Ovary (tissue), 9 donors: Measurements from ENCODE around the gene SCN2B. TPM values are rescaled to one million over a fixed set of nuclear protein-coding genes. Genes with fewer than 3 reads are reported as not detected.

Source experiments
- DNase-seq, 5 donors: peaks; one replicate each; pipeline ENCODE4 v3.0.0-alpha.2; 2019 to 2020
- H3K27ac ChIP-seq, 2 donors: fragments of 200-600 bp; one replicate each; pipeline versions ENCODE4 v1.5.1 to v1.8.0; 2019 to 2022
- H3K27me3 ChIP-seq: fragments of 200-600 bp; one replicate; pipeline ENCODE4 v1.8.0; 2022
- H3K36me3 ChIP-seq: fragments of 200-600 bp; sonication (generic); one replicate; pipeline ENCODE4 v1.5.1; 2019
- H3K4me1 ChIP-seq: one replicate; pipeline ENCODE4 v1.8.1; 2013; ENCODE audit warnings: mild to moderate bottlenecking, moderate library complexity; ENCODE audit not compliant: insufficient read depth
- H3K4me3 ChIP-seq: fragments of 200-600 bp; sonication (generic); one replicate; pipeline ENCODE4 v1.5.1; 2017
- H3K9me3 ChIP-seq, 2 donors: fragments of 200-600 bp in 1 of 2; sonication (generic) in 1 of 2; one replicate each; pipeline versions ENCODE4 v1.5.1 to v1.8.1; 2013 to 2019; ENCODE audit warnings: mild to moderate bottlenecking in 1 of 2, moderate library complexity in 1 of 2
- CTCF ChIP-seq, 3 donors: fragments of 450-650 bp in 2 of 3; fragments of 200-600 bp in 1 of 3; IDR thresholded peaks; one replicate each; pipeline versions ENCODE4 v1.5.1 to v1.8.0; 2016 to 2022; ENCODE audit warnings: antibody characterized with exemption in 3 of 3, mild to moderate bottlenecking in 1 of 3
- EP300 ChIP-seq: sonication (generic); formaldehyde crosslinking; IDR thresholded peaks from one replicate; pipeline ENCODE4 v1.6.1; 2017; ENCODE audit warnings: antibody characterized with exemption
- POLR2A ChIP-seq: fragments of 450-650 bp; IDR thresholded peaks from one replicate; pipeline ENCODE4 v1.6.1; 2017; ENCODE audit warnings: antibody characterized with exemption, mild to moderate bottlenecking, moderate library complexity
- WGBS, 3 donors: extraction: QIAGEN DNeasy Blood & Tissue Kit in 1 of 3; methylation state at CpG; one replicate each; pipeline versions ENCODE4 v1.1.5 to v1.1.7; 2013 to 2017; 5-methylcytosine and 5-hydroxymethylcytosine counted together
- intact Hi-C, 4 donors: fragments of 100-400 bp; cut with DNase I; formaldehyde crosslinking; loops; one replicate each; pipeline versions ENCODE4 v1.11.0 to v1.15.1; 2022 to 2023
- polyA plus RNA-seq, 2 donors: library from polyadenylated mRNA; stranded (reverse); fragments of 200-250 nt in 1 of 2; fragments of 350-450 nt in 1 of 2; fragmentation: Illumina TruSeq in 1 of 2; extraction: RNeasy Lipid Tissue Mini Kit (QIAGEN cat#74804) in 1 of 2; gene quantifications; one replicate each; pipeline ENCODE4 v1.2.3, GENCODE V29; 2013 to 2014
- total RNA-seq, 7 donors: library from RNA; depleted of rRNA in 2 of 7; stranded (reverse); fragments of >200 nt in 2 of 7; fragmentation: NEBNext Ultra II Directional in 3 of 7; extraction: Animal tissue kit (Norgen Biotek cat#: 25700) in 3 of 7; gene quantifications; one replicate each; pipeline versions ENCODE4 v1.1.0 to v1.2.4, GENCODE V29; 2016 to 2023
- donor health status: DM: no; HTN: no; CAD: no; lungs with moderate emphysema.
- donor health status: DM: no; HTN: no; CAD: no.
- donor health status: Bipolar disorder and iron deficiency.
- donor health status: DM: yes; HTN: yes; CAD: no.
- donor health status: DM: no; HTN: no; CAD: no.
- donor health status: DM: yes; HTN: yes; CAD: no.

The SCN2B gene
- total and polyA plus RNA-seq, 9 donors = 0.11 to 2.1 (median 0.38) TPM

- Histone ChIP-seq H3K27ac (no peak overlapping the region), H3K4me1 (peaks cover 6% of the 10 kb centered on the region), H3K27me3 (no peaks in the 10 kb centered on the region), H3K9me3 (no peaks in the 10 kb centered on the region), H3K36me3 (no peaks in the 10 kb centered on the region), H3K4me3 (no peak overlapping the region)
- TF ChIP-seq EP300 (no peak), CTCF (IDR thresholded peaks at IDR 0.05) (no peak), POLR2A (no peak)
- DNase-seq = no peak
- WGBS, 3 donors = 71 to 80% (median 75%) methylated on average over 2 of the region's 2 CpGs
- intact Hi-C loops = loop anchor here in 1 of 4 donors (10.0 kb wide), 1 partner anchor 336 kb away; no protein-coding TSS in a partner anchor
Observed at GRCh38 chr11:118148856-118149255, 27.6 kb downstream of the SCN2B start.

GRCh38 chr11:118148240-118148639 is 28.2 kb downstream of the SCN2B start:
- no peak overlapping the region for H3K4me3 ChIP-seq
- no peak overlapping the region for H3K27ac ChIP-seq
- TF ChIP-seq CTCF (IDR thresholded peaks at IDR 0.05) (no peak), POLR2A (no peak), EP300 (no peak)
- 71 to 76% (median 73%) methylated on average over 8 of the region's 8 CpGs for WGBS, 3 donors
- no peaks in the 10 kb centered on the region for H3K27me3 ChIP-seq
- no peaks in the 10 kb centered on the region for H3K36me3 ChIP-seq
- intact Hi-C loops = loop anchor here in 1 of 4 donors (10.0 kb wide), 1 partner anchor 337 kb away; no protein-coding TSS in a partner anchor
- peaks cover 6% of the 10 kb centered on the region for H3K4me1 ChIP-seq
- no peaks in the 10 kb centered on the region for H3K9me3 ChIP-seq
- no peak for DNase-seq

GRCh38 chr11:118147502-118147901 is 28.9 kb downstream of the SCN2B start:
- Histone ChIP-seq H3K36me3 (no peaks in the 10 kb centered on the region), H3K27ac (no peak overlapping the region), H3K9me3 (no peaks in the 10 kb centered on the region), H3K27me3 (no peaks in the 10 kb centered on the region), H3K4me3 (no peak overlapping the region), H3K4me1 (peaks cover 4% of the 10 kb centered on the region)
- no peak for DNase-seq
- intact Hi-C loops = loop anchor here in 1 of 4 donors (10.0 kb wide), 1 partner anchor 337 kb away; no protein-coding TSS in a partner anchor
- TF ChIP-seq POLR2A = no peak
- TF ChIP-seq CTCF (IDR thresholded peaks at IDR 0.05) = no peak
- TF ChIP-seq EP300 = no peak
- WGBS, 3 donors = 52 to 70% (median 66%) methylated on average over 3 of the region's 3 CpGs

GRCh38 chr11:118146554-118146953 is 29.9 kb downstream of the SCN2B start:
- whole genome bisulfite sequencing, 3 donors = 85 to 93% (median 90%) methylated on average over 6 of the region's 6 CpGs
- H3K27ac ChIP-seq = no peak overlapping the region
- TF ChIP-seq CTCF (IDR thresholded peaks at IDR 0.05) (no peak), POLR2A (no peak), EP300 (no peak)
- DNase-seq = no peak
- intact Hi-C loops = loop anchor here in 1 of 4 donors (10.0 kb wide), 1 partner anchor 338 kb away; no protein-coding TSS in a partner anchor
- H3K27me3 ChIP-seq = no peaks in the 10 kb centered on the region
- no peaks in the 10 kb centered on the region for H3K36me3 ChIP-seq
- no peak overlapping the region for H3K4me3 ChIP-seq
- no peaks in the 10 kb centered on the region for H3K9me3 ChIP-seq
- H3K4me1 ChIP-seq = peaks cover 4% of the 10 kb centered on the region
